ENCODE data around the gene SLC31A1. TPM values are rescaled to one million over a fixed set of nuclear protein-coding genes. Genes with fewer than 3 reads are reported as not detected.

SLC31A1 gene
- total and polyA plus RNA-seq, 2 experiments from 2014 or later, result 15.0 to 32.1 TPM

DNA sequence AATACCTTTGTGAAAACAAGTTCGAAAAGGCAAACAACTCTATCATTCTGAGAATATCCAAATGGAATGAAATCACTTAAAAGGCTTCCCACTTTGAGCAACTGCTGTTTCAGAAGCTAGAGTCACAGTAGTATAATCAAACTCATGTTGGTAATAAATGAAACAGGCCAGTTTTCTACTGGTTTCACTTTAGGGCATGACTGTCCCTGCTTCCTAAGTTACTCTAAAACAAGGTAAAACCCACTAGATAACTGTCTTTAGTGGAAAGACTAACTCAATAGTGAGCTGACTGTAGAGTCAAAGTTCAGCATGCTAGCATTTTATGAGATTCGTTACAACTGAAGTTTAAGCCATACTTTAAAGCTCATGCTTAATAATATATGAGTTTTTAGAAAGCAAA lies 48.0 kb downstream of the SLC31A1 start:
- ATAC-seq (no peak), DNase-seq (ENCODE audit: low spot score) (no peak)
- Mint-ChIP-seq H3K4me3 (no peak overlapping the region), H3K27ac (no peak overlapping the region), H3K27me3 (ENCODE audit: insufficient read depth, low read depth, poor library complexity) (no peaks in the 10 kb centered on the region), H3K36me3 (ENCODE audit: low read depth) (peaks cover 32% of the 10 kb centered on the region), H3K4me1 (peaks cover 3% of the 10 kb centered on the region; the same call in 1 of the 3 replicates), H3K9me3 (no peaks in the 10 kb centered on the region)
- H3K4me2 ChIP-seq, result no peak overlapping the region
- no peaks in the 10 kb centered on the region for H3F3A ChIP-seq (replicated peaks; ENCODE audit: low read depth)
- H4K20me1 ChIP-seq (replicated peaks; ENCODE audit: insufficient read depth), result no peaks in the 10 kb centered on the region; the same call in 1 of the 2 replicates
- no peaks in the 10 kb centered on the region for H3K27me3 ChIP-seq (ENCODE audit: insufficient read depth)
- peaks cover 12% of the 10 kb centered on the region for H3K79me2 ChIP-seq (replicated peaks; ENCODE audit: insufficient read depth)
- H3K9me2 ChIP-seq (ENCODE audit: insufficient read depth), result no peaks in the 10 kb centered on the region
- H3K4me1 ChIP-seq (ENCODE audit: insufficient read depth), result 0 out of 2 replicates have a peak, but pooled peaks cover 3% of the 10 kb centered on the region
- TF ChIP-seq CREB1 (CRISPR knock-in tag; IDR thresholded peaks at IDR 0.05; ENCODE audit: low read depth) (no peak), NANOG (IDR thresholded peaks at IDR 0.05; ENCODE audit: borderline replicate concordance) (no peak), ZNF114 (CRISPR knock-in tag; IDR thresholded peaks at IDR 0.05) (no peak), POLR2AphosphoS5 (IDR thresholded peaks at IDR 0.05; ENCODE audit: low read depth) (no peak), EZH2phosphoT487 (IDR thresholded peaks at IDR 0.05; ENCODE audit: unreplicated experiment) (no peak), EZH2 (IDR thresholded peaks at IDR 0.05; ENCODE audit: low read depth, unreplicated experiment) (no peak), STAT1 (IDR thresholded peaks at IDR 0.05; ENCODE audit: unreplicated experiment) (no peak), ZNF331 (CRISPR knock-in tag; IDR thresholded peaks at IDR 0.05; ENCODE audit: low read depth) (no peak), JUNB (IDR thresholded peaks at IDR 0.05; ENCODE audit: unreplicated experiment) (no peak)
- TF ChIP-seq, protein P1, sequence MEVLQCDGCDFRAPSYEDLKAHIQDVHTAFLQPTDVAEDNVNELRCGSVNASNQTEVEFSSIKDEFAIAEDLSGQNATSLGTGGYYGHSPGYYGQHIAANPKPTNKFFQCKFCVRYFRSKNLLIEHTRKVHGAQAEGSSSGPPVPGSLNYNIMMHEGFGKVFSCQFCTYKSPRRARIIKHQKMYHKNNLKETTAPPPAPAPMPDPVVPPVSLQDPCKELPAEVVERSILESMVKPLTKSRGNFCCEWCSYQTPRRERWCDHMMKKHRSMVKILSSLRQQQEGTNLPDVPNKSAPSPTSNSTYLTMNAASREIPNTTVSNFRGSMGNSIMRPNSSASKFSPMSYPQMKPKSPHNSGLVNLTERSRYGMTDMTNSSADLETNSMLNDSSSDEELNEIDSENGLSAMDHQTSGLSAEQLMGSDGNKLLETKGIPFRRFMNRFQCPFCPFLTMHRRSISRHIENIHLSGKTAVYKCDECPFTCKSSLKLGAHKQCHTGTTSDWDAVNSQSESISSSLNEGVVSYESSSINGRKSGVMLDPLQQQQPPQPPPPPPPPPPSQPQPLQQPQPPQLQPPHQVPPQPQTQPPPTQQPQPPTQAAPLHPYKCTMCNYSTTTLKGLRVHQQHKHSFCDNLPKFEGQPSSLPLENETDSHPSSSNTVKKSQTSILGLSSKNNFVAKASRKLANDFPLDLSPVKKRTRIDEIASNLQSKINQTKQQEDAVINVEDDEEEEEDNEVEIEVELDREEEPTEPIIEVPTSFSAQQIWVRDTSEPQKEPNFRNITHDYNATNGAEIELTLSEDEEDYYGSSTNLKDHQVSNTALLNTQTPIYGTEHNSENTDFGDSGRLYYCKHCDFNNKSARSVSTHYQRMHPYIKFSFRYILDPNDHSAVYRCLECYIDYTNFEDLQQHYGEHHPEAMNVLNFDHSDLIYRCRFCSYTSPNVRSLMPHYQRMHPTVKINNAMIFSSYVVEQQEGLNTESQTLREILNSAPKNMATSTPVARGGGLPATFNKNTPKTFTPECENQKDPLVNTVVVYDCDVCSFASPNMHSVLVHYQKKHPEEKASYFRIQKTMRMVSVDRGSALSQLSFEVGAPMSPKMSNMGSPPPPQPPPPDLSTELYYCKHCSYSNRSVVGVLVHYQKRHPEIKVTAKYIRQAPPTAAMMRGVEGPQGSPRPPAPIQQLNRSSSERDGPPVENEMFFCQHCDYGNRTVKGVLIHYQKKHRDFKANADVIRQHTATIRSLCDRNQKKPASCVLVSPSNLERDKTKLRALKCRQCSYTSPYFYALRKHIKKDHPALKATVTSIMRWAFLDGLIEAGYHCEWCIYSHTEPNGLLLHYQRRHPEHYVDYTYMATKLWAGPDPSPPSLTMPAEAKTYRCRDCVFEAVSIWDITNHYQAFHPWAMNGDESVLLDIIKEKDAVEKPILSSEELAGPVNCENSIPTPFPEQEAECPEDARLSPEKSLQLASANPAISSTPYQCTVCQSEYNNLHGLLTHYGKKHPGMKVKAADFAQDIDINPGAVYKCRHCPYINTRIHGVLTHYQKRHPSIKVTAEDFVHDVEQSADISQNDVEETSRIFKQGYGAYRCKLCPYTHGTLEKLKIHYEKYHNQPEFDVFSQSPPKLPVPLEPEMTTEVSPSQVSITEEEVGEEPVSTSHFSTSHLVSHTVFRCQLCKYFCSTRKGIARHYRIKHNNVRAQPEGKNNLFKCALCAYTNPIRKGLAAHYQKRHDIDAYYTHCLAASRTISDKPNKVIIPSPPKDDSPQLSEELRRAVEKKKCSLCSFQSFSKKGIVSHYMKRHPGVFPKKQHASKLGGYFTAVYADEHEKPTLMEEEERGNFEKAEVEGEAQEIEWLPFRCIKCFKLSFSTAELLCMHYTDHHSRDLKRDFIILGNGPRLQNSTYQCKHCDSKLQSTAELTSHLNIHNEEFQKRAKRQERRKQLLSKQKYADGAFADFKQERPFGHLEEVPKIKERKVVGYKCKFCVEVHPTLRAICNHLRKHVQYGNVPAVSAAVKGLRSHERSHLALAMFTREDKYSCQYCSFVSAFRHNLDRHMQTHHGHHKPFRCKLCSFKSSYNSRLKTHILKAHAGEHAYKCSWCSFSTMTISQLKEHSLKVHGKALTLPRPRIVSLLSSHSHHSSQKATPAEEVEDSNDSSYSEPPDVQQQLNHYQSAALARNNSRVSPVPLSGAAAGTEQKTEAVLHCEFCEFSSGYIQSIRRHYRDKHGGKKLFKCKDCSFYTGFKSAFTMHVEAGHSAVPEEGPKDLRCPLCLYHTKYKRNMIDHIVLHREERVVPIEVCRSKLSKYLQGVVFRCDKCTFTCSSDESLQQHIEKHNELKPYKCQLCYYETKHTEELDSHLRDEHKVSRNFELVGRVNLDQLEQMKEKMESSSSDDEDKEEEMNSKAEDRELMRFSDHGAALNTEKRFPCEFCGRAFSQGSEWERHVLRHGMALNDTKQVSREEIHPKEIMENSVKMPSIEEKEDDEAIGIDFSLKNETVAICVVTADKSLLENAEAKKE (CRISPR knock-in tag; IDR thresholded peaks at IDR 0.05), result no peak
- TF ChIP-seq, protein P2, sequence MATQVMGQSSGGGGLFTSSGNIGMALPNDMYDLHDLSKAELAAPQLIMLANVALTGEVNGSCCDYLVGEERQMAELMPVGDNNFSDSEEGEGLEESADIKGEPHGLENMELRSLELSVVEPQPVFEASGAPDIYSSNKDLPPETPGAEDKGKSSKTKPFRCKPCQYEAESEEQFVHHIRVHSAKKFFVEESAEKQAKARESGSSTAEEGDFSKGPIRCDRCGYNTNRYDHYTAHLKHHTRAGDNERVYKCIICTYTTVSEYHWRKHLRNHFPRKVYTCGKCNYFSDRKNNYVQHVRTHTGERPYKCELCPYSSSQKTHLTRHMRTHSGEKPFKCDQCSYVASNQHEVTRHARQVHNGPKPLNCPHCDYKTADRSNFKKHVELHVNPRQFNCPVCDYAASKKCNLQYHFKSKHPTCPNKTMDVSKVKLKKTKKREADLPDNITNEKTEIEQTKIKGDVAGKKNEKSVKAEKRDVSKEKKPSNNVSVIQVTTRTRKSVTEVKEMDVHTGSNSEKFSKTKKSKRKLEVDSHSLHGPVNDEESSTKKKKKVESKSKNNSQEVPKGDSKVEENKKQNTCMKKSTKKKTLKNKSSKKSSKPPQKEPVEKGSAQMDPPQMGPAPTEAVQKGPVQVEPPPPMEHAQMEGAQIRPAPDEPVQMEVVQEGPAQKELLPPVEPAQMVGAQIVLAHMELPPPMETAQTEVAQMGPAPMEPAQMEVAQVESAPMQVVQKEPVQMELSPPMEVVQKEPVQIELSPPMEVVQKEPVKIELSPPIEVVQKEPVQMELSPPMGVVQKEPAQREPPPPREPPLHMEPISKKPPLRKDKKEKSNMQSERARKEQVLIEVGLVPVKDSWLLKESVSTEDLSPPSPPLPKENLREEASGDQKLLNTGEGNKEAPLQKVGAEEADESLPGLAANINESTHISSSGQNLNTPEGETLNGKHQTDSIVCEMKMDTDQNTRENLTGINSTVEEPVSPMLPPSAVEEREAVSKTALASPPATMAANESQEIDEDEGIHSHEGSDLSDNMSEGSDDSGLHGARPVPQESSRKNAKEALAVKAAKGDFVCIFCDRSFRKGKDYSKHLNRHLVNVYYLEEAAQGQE (IDR thresholded peaks at IDR 0.05; ENCODE audit: unreplicated experiment), result no peak
- TF ChIP-seq, protein P3, sequence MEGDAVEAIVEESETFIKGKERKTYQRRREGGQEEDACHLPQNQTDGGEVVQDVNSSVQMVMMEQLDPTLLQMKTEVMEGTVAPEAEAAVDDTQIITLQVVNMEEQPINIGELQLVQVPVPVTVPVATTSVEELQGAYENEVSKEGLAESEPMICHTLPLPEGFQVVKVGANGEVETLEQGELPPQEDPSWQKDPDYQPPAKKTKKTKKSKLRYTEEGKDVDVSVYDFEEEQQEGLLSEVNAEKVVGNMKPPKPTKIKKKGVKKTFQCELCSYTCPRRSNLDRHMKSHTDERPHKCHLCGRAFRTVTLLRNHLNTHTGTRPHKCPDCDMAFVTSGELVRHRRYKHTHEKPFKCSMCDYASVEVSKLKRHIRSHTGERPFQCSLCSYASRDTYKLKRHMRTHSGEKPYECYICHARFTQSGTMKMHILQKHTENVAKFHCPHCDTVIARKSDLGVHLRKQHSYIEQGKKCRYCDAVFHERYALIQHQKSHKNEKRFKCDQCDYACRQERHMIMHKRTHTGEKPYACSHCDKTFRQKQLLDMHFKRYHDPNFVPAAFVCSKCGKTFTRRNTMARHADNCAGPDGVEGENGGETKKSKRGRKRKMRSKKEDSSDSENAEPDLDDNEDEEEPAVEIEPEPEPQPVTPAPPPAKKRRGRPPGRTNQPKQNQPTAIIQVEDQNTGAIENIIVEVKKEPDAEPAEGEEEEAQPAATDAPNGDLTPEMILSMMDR (conservative IDR thresholded peaks at IDR 0.05; ENCODE audit: low read depth in 2 of 2), result no peak
- TF ChIP-seq, protein P4, sequence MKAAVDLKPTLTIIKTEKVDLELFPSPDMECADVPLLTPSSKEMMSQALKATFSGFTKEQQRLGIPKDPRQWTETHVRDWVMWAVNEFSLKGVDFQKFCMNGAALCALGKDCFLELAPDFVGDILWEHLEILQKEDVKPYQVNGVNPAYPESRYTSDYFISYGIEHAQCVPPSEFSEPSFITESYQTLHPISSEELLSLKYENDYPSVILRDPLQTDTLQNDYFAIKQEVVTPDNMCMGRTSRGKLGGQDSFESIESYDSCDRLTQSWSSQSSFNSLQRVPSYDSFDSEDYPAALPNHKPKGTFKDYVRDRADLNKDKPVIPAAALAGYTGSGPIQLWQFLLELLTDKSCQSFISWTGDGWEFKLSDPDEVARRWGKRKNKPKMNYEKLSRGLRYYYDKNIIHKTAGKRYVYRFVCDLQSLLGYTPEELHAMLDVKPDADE (IDR thresholded peaks at IDR 0.05), result no peak
- peaks cover 28% of the 10 kb centered on the region for H3K36me3 ChIP-seq (ENCODE audit: insufficient read depth)
- no peak overlapping the region for H3K27ac ChIP-seq (ENCODE audit: low read depth)
- no peak overlapping the region for H2AFZ ChIP-seq
- no peak overlapping the region for H3K4me3 ChIP-seq

All from GM23338 (cell line).